ENCODE data around the gene RALGAPA1.
"Not testable (repeated sequence)": the region's sequence is repeated elsewhere in the genome, so short reads cannot be mapped to it uniquely, and the experiment has no call there.

The RALGAPA1 gene

DNA sequence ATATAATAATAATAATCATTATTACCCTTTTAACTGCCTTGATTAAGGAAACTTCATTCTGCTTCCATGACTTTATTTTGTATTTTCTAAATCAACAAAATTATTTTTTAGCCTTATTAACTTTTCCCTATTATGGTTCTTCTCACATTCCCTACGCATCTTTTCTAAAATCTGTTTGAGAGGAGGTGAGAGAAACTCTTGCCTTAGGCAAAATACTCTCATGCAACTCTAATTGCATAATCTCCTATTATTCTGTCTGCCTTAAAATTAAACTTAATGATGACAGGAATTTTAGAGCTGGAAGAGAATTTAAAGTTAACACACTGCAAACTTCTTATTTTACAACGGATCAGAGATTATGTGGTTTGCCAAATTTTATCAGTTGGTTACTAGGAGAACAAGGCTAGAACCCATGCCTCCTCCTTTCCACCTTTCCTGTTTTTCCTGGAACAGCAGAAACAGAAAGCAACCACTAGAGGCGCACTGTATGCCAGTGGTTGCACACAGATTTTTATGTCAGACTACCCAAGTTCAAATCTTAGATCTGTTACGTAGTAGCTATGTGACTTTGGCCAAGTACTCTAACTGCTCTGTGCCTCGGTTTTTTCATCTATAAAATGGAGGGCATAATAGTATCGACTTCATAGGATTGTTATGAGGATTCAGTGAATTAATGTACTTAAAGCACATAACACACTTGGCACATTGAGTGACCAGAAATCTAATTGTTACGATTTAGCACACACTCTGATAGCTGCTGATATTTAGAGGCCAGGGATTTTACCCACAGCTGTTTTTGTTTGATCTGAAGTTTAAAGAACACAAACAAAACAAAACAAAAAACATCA, 12.7 kb upstream of the RALGAPA1 start:
- DNase-seq: peak; percentile 48

DNA sequence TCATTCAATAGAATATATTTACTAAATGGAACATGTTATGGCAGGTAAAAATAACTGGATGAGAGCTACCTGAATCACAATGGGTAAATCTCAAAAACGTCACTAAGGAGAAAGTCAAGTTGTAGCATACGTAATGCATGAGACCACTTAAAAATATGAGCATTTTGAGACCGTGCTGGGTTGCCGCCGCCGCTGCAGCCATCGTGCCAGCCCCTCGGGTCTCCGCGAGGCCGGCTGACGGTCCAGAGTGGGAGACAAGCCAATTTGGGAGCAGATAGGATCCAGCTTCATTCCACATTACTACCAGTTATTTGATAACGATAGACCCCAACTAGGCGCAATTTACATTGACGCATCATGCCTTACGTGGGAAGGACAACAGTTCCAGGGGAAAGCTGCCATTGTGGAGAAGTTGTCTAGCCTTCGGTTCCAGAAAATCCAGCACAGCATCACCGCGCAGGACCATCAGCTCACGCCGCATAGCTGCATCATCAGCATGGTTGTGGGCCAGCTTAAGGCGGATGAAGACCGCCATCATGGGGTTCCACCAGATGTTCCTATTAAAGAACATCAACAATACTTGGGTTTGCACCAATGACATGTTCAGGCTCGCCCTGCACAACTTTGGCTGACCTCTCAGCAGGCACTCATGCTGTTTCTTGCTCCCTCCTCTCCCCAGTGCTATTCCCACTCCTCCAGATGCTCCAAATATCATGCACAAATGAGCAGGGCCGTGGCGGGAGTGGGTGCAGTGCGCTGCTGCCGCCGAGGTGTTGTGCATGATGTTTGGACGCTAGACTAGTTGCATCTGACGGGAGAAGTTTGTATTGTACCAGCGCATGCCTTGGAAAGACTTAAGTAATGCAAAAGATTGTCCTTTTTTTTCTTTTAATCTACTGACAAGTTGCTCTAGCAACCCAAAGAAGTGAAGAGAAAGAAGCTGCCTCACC, 10.8 kb upstream of the RALGAPA1 start:
- no peak for DNase-seq

DNA sequence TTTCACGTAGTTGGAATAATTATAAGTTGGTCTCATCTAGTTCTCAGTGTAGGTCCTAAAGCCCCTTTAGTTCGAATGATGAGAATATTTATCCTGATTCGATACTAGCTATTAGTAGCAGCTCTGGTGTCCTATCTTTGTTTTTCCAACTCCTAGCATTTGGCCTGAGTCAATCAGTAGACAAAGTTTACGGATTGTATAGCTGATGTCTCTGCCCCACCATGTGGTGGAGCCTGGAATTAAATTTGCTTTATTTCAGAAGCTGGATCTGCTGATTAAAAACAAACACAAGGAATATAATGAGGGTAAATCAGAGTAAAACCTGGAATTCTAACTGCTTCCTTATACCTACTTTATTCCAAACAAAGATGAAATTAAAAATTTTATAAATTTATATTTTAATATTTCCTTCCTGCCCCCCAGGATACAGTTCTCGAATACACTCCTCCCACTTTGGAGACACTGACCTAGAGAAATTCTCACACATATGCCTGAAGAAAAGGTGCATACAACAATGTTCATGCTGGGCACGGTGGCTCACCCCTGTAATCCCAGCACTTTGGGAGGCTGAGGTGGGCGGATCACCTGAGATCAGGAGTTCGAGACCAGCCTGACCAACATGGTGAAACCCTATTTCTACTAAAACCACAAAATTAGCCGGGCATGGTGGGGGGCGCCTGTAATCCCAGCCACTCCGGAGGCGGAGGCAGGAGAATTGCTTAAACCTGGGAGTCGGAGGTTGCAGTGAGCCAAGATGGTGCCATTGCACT, 9.4 kb upstream of the RALGAPA1 start:
- DNase-seq: peak; percentile 28

DNA sequence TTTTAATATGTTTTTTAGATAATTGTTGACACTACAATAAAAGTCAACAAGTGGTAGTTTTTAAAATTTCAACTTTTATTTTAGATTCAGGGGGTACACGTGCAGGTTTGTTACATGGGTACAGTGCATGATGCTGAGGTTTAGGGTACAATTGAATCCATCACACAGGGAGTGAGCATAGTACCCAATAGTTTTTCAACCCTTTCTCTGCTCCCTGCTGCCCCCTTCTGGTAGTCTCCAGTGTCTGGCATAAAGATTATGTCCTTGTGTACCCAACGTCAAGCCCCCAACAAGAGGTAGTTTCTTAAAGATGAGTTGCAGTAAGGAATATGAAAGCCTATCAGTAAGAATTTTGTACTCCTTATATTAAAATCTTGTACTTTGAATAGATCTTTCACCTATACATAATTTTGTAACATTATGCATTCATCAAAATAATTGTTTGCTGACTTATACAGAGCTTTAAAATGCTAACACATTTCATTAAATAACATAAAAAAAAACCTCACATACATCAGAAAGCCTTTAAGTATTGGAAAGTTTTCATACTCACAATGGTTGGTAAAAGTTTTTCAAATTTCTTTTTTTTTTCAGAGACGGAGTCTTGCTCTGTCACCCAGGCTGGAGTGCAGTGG, 5.4 kb upstream of the RALGAPA1 start:
- DNase-seq: peak; percentile 52

DNA sequence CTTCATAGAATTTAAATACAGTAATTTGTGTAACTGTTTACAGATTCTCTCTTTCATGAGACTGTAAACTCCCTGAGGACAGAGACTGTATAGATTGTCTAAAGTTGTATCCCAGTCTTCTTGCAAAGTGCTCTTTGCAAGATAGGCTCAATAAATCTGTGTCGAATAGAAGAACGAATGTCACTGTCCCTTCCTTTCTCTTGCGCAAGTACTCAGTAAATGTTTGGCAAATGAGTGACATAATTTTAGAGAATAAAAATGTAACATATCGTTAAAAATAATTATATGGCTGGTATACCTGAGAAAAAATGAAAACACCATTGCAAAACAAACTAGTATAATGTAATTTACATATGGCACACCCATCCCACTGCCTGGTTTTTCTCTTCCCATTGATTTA, 1.9 kb upstream of the RALGAPA1 start:
- DNase-seq: no peak

DNA sequence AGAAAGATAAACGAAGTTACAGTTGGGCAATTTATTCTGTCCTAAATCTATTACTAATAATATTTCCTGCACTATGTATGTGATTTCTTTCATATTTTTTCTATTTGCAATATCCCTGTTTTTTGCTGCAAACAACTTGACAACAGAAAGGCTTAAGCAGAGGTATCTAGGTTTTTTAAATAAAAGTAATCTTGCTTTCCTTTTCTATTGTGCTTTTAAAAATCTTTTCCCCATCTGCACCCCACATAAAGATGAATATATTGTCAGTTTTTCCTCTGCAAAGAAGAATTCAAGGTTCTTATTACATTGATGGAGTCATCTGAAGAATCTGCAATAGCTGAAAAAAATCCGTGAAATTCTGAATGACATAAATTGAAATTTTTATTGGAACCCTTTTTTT, 502 bp upstream of the RALGAPA1 start:
- no peak for DNase-seq

DNA sequence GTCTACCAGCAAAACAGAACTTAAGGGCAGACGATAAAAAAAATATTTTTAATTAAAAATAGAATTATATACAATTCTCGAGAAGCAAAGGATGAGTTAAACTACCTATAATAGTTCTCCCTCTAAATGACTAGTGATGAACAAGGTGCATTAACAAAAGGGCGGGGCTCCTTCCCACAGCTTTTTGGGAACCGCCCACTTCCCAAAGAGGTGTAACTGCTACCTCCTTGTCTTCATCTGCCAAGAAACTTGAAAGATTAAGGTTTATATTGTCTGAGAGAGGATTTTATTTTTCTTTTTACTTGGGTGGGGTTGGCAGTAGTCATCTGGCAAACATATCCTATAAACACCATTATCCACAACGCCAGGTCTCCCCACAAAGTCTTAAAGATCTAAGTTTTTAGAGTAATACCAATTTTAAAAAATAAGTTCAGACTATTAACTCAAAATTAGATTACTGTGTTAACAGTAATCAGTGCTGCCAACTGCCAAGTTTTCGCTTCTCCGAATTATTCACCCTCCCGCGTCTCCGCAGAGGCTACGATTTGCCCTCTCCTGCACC, 938 bp downstream of the RALGAPA1 start:
- DNase-seq: no peak

DNA sequence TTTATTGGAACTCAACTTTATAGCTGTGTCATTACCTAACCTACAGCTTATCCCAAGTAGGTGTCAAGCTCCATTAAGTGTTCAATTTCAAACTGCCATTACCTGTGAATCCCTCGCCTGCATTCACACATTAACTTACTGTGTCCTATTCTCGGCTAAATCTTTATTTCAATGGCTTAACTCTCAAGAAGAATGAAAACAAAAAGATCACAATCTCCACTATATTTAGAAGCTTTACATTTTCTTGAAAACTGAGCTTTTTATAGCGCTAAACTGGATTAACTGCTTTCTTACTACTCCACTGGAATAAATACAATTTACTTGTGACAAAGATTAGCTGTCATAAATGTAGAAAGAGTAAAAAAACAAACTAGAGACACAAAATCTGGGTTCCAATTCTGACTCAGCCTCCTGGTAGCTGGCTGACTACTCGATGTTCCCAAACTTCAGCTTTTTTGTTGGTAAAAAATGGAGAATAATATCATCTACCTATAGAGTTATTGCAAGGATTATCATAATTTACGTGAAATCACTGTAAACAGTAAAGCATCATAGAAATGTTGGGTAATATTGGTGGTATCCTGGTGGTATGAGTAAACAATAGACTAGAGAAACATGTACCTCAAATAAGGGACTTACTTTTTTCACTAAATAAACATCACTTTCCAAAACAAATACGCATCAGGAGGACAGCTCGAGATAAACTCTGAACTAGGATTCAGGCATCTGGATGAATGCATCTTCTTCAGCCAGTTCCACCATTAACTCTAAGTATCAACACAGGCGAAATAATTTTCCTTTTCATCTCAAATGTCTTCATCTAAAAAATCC, 1.7 kb downstream of the RALGAPA1 start:
- DNase-seq: no peak

DNA sequence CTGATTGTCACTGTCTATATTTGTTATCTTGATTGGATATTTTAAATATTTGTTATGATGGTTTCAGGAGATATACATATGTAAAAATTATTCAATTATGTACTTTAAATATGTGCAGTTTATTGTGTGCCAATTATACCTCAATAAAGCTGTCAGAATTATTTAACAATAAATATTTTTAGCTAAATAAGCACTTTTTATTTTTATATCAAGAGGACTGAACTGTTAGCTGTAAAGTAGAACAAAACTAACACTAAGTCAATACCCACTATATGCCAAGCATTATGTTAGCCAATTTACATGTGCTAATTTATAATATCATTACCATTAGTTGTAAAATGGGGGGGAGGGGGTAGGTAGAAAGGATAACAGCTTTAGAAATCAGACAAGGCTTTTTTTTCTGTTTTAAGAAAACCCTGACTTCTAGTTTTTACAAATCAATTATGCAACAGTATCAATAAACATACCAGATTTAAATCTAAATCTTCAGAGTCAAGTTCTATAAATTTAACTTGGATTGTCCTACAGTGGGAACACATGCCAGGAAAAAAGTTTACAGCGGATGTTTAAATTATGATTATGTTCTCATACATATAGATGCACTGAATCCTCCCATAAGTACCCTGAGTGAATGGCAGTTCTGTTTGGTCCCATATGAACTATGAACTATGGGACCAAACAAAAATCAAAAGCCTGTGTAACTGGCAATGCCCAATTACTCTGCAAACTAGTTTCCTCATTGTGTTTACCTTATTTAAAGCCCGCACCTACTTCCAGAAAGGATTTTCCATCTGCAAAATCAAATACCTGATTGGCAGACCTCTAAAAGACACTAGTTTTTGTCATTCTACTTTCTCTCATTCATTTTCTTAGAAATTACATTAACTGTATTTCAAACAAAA, 2.8 kb downstream of the RALGAPA1 start:
- no peak for DNase-seq

DNA sequence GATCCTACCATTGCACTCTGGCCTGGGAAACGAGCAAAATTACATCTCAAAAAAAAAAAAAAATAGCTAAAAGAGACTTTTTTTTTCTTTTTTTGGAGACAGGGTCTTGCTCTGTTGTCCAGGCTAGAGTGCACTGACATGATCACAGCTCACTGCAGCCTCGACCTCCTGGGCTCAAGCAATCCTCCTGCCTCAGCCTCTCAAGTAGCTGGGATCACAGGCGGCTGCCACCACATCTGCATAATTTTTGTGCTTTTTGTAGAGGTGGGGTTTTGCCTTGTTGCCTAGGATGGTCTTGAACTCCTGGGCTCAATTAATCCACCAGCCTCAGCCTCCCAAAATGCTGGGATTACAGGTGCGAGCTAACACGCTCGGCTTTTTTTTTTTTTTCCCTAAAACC, 11.3 kb downstream of the RALGAPA1 start:
- DNase-seq: no peak

DNA sequence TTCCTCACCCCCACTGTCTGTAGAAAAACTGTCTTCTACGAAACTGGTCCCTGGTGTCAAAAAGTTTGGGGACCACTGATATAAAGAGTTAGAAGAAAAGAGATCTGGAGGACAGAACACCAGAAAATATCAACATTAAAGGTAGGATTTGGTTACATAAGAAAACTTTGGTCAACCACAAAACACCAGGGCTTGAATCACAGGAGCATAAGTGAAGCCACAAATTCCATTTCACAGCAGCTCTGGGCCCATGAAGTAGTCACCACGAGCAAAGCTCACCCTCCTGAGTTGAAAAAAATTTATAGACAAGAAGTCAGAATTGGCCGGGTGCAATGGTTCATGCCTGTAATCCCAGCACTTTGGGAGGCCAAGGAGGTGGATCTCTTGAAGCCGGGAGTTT, 19.4 kb downstream of the RALGAPA1 start:
- DNase-seq: no peak

DNA sequence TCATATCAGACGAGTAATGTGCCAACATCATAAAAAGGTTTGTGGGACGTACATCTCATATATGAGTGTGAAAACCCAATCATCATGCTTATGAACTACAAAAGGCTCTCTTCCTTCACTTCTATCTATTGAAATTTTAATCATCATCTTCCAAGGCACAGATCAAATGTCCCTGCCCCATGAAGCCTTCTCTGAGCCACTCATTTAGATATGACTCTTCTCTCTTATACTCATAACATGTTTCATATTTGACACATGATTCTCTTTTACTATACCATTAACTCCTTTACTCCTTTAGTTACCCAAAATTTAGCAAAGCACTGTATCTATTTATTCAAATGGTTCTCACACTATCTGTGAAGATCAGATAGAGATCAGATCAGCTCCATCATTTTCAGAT, 22.2 kb downstream of the RALGAPA1 start:
- DNase-seq: no peak

DNA sequence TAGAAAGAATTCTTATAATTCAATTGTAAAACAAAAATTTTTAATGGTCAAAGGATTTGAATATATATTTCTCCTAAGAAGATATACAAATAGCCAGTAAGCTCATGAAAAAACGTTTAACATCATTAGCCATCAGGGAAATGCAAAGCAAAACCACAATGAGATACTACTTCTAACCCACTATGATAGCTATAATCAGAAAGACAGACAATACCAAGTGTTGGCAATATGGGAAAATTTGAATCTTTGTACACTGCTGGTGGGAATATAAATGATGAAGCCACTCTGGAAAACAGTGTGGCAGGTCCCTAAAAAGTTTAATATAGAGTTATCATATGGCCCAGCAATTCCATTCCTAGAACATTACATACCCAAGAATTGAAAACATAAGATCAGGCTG, 25.4 kb downstream of the RALGAPA1 start:
- no peak for DNase-seq

DNA sequence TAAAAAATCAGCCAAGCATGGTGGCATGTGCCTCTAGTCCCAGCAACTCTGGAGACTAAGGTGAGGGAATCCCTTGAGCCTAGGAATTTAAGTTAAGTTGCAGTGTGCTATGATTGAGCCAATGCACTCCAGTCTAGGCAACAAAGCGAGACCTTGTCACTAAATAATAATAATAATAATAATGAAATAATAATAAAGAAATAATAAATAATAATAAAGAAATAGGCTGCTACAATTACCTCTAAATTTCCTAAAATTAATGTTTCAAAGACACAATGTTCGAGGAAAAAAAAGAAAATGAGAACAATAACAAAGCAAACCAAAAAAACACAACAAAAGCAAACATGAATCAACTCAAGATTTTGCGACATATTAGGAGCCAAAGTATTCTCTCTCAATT, 29.7 kb downstream of the RALGAPA1 start:
- no peak for DNase-seq

DNA sequence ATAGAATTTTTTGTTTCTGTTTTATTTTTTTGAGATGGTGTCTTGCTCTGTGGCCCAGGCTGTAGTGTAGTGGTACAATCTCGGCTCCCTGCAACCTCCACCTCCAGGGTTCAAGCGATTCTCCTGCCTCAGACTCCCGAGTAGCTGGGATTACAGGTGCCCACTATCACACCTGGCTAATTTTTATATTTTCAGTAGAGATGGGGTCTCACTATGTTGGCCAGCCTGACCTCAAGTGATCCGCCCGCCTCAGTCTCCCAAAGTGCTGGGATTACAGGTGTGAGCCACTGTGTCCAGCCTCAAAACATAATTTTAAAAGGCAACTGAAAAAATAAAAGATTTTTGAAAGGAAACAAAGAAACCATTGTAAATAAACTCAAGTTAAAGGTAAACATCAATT, 31.5 kb downstream of the RALGAPA1 start:
- not testable (repeated sequence) for DNase-seq

DNA sequence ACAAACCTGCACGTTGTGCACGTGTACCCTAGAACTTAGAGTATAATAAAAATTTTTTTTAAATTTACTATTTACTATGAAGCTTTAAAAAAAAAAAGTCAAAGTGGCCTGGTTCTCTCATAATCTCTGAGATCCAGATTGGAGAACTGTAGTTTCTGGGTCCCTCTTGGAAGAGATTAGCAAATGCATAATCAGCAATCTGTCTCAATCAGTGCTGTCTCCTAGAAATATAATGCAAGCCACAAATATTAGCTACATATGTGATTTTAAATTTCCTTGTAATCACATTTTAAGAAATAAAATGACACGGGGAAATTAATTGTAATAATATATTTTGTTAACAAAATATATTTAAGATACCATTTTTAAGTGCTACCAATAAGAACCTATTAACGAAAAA, 32.3 kb downstream of the RALGAPA1 start:
- no peak for DNase-seq

DNA sequence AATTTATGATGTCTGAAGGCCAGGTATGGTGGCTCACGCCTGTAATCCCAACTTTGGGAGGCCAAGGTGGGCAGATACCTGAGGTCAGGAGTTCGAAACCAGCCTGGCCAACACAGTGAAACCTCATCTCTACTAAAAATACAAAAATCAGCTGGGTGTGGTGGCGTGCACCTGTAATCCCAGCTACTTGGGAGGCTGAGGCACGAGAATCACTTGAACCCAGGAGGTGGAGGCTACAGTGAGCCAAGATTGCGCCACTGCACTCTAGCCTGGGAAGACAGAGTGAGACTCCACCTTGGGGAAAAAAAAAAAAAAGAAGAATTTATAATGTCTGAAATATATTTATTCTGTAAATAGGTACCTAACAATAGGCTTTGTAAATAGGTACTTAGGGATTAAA, 33.0 kb downstream of the RALGAPA1 start:
- DNase-seq: not testable (repeated sequence)

DNA sequence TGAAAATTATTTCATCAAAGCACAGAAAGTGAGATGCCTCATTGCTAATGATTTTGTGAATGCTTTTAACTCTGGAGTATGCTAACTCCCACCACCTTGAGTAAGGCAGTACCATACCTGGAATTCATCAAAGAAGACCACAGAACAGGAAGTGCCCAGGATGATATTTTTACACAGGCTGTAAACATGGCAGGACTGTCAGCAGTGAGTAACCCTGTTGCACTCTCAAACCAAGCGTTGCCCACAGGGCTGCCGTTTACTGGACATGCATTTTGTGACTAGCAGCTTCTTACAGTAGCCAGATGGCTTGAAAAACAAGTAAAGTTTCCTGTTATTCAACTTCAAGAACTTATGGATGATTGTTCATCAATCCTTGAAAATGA, 42.4 kb downstream of the RALGAPA1 start:
- no peak for DNase-seq

DNA sequence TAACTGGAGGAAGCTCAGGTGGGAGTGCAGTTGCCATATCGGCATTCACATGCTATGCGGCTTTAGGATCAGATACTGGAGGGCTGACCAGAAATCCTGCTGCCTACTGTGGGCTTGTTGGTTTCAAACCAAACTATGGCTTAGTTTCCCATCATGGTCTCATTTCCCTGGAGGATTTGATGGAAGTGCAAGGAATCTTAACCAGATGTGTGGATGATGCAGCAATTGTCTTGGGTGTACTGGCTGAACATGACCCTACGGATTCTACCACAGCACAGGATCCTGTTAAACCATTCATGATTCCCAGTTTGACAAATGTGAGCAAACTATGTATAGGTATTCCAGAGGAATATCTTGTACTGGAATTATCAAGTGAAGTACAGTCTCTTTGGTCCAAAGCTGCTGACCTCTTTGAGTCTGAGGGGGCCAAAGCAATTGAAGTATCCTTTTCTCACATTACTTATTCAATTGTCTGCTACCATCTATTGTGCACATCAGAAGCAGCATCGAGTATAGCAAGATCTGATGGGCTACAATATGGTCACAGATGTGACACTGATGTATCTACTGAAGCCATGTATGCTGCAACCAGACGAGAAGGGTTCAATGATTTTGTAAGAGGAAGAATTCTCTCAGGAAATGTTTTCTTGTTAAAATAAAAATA, 42.9 kb downstream of the RALGAPA1 start:
- DNase-seq: no peak

DNA sequence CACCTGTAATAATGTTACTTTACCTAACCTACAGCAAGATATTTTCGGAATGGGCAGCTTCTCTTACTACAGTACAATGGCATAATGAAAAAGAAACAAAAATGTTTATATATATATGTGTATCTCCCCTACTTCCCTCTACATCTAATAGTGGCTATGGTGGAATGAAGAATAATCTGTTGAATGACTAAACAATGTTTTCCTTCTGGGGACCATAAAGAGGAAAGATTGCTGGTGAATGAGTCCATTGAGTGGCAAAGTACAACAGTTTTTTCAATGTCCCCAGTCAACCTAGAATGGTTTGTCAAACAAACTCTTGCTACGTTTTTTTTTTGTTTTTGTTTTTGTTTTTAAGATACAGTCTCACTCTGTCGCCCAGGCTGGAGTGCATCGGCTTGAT, 47.2 kb downstream of the RALGAPA1 start:
- no peak for DNase-seq
